Calu3 (cell line): ENCODE measurements around the gene KIF19. TPM values are rescaled to one million over a fixed set of nuclear protein-coding genes. Genes with fewer than 3 reads are reported as not detected.

Experiments used
- BruUV-seq: library from RNA; stranded (reverse); fragments of 400-500 nt; replicated peaks from 2 replicates; lab custom pipeline; 2021; lab: Mats Ljungman, UMichigan
- CTCF ChIA-PET: fragments of 300-600 bp; sonication (Branson Sonifier 250); formaldehyde crosslinking; loops from one replicate; lab custom pipeline; 2022; ENCODE audit warnings: antibody characterized with exemption; lab: Charles Lee
- DNase-seq: peaks from one replicate; pipeline ENCODE4 v3.0.0; 2022
- H3K27ac Mint-ChIP-seq: one replicate; pipeline ENCODE4 v1.8.0; 2022; ENCODE audit warnings: mixed read lengths; ENCODE audit not compliant: unreplicated experiment
- H3K27me3 Mint-ChIP-seq: one replicate; pipeline ENCODE4 v1.8.0; 2022; ENCODE audit warnings: mixed read lengths; ENCODE audit not compliant: unreplicated experiment
- H3K36me3 Mint-ChIP-seq: one replicate; pipeline ENCODE4 v1.8.0; 2022; ENCODE audit warnings: mild to moderate bottlenecking, moderate library complexity, mixed read lengths; ENCODE audit not compliant: insufficient read depth, unreplicated experiment
- H3K4me1 Mint-ChIP-seq: one replicate; pipeline ENCODE4 v1.8.0; 2022; ENCODE audit warnings: mild to moderate bottlenecking, low read depth, mixed read lengths; ENCODE audit not compliant: unreplicated experiment
- H3K4me3 Mint-ChIP-seq: one replicate; pipeline ENCODE4 v1.8.0; 2022; ENCODE audit warnings: mild to moderate bottlenecking, low read depth, moderate library complexity, mixed read lengths; ENCODE audit not compliant: unreplicated experiment
- H3K9me3 Mint-ChIP-seq: one replicate; pipeline ENCODE4 v1.8.0; 2022; ENCODE audit warnings: low read depth, mixed read lengths; ENCODE audit not compliant: unreplicated experiment
- intact Hi-C: fragments of 100-400 bp; cut with micrococcal nuclease; formaldehyde crosslinking; loops from one replicate; pipeline ENCODE4 v1.10.0; 2022; ENCODE audit not compliant: unreplicated experiment
- total RNA-seq: library from RNA; stranded (reverse); gene quantifications from 2 replicates; pipeline ENCODE4 v1.2.3, GENCODE V29; 2022
- TF ChIP-seq, protein P1 (sequence below): fragments of 200-600 bp; IDR thresholded peaks from one replicate; pipeline ENCODE4 v1.8.0; 2022; ENCODE audit warnings: antibody characterized with exemption; ENCODE audit not compliant: unreplicated experiment

KIF19 gene
- total RNA-seq, 1 experiment from 2014 or later, result not detected

DNA sequence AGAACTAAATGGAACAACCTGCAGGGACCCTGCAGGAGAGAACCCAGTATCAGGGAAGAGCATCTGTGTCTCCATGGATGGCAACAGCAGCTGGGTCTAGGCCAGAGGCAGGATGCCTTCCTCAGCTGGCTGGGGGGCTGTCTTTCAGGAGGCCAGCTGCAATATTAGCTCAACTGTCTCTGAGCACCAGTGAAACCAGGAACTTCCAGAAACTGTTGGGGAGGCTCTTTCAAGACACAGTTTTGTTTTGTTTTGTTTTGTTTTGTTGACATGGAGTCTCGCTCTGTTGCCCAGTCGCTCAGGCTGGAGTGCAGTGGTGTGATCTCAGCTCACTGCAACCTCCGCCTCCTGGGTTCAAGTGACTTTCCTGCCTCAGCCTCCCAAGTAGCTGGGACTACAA lies 48.8 kb downstream of the KIF19 start:
- Mint-ChIP-seq H3K4me1 (peaks cover 2% of the 10 kb centered on the region), H3K9me3 (no peaks in the 10 kb centered on the region), H3K27me3 (peaks cover 50% of the 10 kb centered on the region), H3K4me3 (no peak overlapping the region), H3K36me3 (peaks cover 2% of the 10 kb centered on the region), H3K27ac (no peak overlapping the region)
- intact Hi-C loops, result loop anchor here (5.0 kb wide), 1 partner anchor 157 kb away; the partner anchor contains the start of gene CD300LB
- TF ChIP-seq, protein P1, sequence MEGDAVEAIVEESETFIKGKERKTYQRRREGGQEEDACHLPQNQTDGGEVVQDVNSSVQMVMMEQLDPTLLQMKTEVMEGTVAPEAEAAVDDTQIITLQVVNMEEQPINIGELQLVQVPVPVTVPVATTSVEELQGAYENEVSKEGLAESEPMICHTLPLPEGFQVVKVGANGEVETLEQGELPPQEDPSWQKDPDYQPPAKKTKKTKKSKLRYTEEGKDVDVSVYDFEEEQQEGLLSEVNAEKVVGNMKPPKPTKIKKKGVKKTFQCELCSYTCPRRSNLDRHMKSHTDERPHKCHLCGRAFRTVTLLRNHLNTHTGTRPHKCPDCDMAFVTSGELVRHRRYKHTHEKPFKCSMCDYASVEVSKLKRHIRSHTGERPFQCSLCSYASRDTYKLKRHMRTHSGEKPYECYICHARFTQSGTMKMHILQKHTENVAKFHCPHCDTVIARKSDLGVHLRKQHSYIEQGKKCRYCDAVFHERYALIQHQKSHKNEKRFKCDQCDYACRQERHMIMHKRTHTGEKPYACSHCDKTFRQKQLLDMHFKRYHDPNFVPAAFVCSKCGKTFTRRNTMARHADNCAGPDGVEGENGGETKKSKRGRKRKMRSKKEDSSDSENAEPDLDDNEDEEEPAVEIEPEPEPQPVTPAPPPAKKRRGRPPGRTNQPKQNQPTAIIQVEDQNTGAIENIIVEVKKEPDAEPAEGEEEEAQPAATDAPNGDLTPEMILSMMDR, result no peak
- CTCF ChIA-PET, result no interaction called here
- DNase-seq, result no peak
- no TSS peak for BruUV-seq

DNA sequence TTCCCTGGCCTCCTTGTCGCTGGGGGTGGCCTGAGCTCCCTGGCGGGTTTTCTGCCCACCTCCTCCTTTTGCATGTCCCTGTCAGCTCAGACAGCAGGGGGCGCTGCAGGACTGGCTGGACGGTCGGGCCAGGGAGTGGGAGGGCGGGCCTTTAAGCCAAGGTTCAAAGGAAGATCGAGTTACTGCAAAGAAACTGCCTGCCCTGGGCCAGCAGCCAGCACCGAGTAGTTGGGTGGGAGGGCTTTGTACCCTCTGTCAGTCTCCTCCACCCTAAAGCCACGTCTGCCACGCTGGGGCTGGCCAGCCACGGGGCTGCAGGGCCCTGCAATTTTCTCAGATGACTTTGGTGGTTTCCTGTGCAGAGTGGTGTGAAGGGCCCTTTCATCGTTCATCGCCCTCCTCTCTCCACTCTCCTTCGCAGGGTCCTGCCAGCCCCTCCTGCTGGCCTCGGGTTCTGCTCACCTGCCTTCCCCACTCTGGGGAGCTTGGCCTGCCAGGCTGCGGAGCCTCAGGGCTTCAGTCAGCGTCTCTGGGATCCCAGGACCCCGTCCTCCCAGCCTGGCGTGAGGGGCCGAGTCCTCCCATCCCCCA lies 53.6 kb downstream of the KIF19 start:
- Mint-ChIP-seq H3K36me3 (peaks cover 5% of the 10 kb centered on the region), H3K27ac (no peak overlapping the region), H3K9me3 (no peaks in the 10 kb centered on the region), H3K4me1 (peaks cover 18% of the 10 kb centered on the region), H3K27me3 (peaks cover 42% of the 10 kb centered on the region), H3K4me3 (no peak overlapping the region)
- intact Hi-C loops, result loop anchor here (1.0 to 5.0 kb wide), 3 partner anchors 78 to 153 kb away; partner anchors contain the start of gene CD300LB
- no TSS peak for BruUV-seq
- TF ChIP-seq, protein P1, result peak; percentile 93
- DNase-seq, result peak; percentile 95
- CTCF ChIA-PET, result interaction anchor here (0.6 to 3.3 kb wide), 15 partner anchors 11 to 153 kb away, joined by 3 to 37 read pairs (median 4); partner anchors contain the start of gene GPR142

DNA sequence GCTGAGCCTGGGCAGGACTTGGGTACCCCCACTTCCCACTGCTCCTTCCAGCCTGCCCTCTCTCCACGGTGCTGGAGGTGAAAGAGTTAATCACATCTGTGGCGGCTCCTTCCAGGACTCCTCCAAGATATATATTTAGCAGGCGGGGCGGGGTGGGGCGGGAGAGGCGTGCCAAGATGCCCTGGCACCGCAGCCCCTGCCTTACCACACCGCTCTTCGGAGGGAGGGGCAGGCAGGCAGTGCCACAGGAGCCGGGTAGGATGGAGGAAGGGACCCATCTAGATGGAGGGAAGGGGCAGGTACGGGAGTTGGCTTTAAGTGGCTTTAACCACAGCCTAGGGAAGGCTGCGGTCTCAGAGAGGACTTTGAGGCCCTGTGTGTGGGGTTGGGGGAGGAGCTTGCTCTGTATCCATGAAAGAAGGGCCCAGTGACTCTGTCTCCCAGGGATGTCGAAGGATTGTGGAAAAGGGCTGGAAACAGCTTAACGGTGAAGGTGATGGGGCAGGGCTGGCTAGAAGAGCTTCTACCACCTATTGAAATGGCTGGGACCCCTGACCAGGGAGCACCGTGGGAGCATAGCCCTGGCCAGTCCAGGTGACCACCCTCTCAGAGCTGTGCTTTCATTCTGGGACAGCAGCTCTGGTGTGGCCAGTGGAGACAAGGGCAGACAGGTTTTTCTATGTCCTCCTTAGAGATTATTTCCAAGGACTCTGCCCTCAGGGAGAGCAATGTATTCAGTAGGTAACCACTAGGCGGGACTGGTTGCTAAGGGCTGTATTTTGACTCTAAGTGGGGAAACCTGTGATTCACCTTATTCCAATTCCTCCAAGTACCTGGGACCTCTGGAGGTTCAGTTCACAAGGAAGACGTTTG lies 54.3 kb downstream of the KIF19 start:
- CTCF ChIA-PET, result interaction anchor here (1.2 to 3.3 kb wide), 6 partner anchors 12 to 77 kb away, joined by 3 to 37 read pairs (median 10); partner anchors contain the start of gene GPR142
- H3K27me3 Mint-ChIP-seq, result peaks cover 36% of the 10 kb centered on the region
- peaks cover 18% of the 10 kb centered on the region for H3K4me1 Mint-ChIP-seq
- intact Hi-C loops, result loop anchor here (1.0 kb wide), 1 partner anchor 113 kb away; no protein-coding TSS in a partner anchor
- no TSS peak for BruUV-seq
- TF ChIP-seq, protein P1, result peak; percentile 17
- no peaks in the 10 kb centered on the region for H3K9me3 Mint-ChIP-seq
- peak; percentile 49 for DNase-seq
- peak overlapping the region; percentile 28 for H3K27ac Mint-ChIP-seq
- H3K4me3 Mint-ChIP-seq, result no peak overlapping the region
- peaks cover 5% of the 10 kb centered on the region for H3K36me3 Mint-ChIP-seq

DNA sequence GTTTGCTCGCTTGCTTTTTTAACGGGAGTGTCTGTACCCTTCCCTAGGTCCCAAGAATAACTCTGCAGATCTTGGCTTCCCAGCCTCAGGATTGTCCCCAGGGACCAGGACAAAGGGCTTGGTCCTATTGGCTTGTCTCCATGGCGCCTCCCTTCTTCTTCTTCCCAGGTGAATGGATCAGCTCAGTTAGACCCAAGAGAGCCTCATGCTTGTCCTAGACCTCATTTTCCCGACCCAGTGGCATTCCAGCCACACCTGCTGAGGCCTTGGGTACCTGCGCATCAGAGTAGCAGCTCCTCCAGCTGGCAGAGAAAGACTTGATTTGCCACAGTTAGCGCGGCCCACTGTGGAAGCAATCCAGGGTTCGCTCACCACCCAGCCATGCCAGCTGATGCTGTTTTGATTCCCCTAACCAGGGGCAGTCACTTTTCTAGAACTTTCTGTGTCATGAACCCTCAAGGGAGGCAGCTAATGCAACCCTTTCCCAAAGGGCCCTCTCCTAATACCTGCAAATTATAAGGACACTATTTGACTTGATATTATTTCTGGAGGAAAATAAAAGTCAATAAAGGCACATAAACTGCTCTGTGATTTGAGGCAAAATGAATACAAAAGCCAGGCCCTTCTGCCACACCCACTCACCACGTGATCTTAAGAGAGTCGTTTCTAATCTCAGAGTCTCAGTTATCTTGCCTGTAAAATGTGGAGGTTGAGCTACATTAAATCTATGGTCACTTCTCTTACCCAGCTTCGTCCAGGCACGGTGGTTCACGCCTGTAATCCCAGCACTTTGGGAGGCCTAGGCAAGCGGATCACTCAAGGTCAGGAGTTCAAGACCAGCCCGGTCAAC lies 55.2 kb downstream of the KIF19 start:
- H3K9me3 Mint-ChIP-seq, result no peaks in the 10 kb centered on the region
- H3K27ac Mint-ChIP-seq, result no peak overlapping the region
- CTCF ChIA-PET, result interaction anchor here (0.6 to 3.3 kb wide), 8 partner anchors 13 to 325 kb away, joined by 3 to 37 read pairs (median 5); partner anchors contain the start of gene GPR142
- DNase-seq, result no peak
- H3K36me3 Mint-ChIP-seq, result peaks cover 5% of the 10 kb centered on the region
- TF ChIP-seq, protein P1, result no peak
- no peak overlapping the region for H3K4me3 Mint-ChIP-seq
- intact Hi-C loops, result loop anchor here (1.0 kb wide), 1 partner anchor 112 kb away; no protein-coding TSS in a partner anchor
- peaks cover 18% of the 10 kb centered on the region for H3K4me1 Mint-ChIP-seq
- peaks cover 30% of the 10 kb centered on the region for H3K27me3 Mint-ChIP-seq
- BruUV-seq, result no TSS peak
